HG03342 (cell line): ENCODE measurements around the gene APP.

Experiments
- ATAC-seq: cut with Tn5 transposase; IDR thresholded peaks from one replicate; pipeline ENCODE4 v1.9.1; 2021; ENCODE audit warnings: mild to moderate bottlenecking, moderate library complexity; ENCODE audit not compliant: unreplicated experiment

The APP gene

GRCh38 chr21:25842925-25843324 lies 327.6 kb downstream of the APP start:
- ATAC-seq: no peak

- ATAC-seq: no peak
These were observed 331.8 kb downstream of the APP start for GRCh38 chr21:25838809-25839208.

DNA sequence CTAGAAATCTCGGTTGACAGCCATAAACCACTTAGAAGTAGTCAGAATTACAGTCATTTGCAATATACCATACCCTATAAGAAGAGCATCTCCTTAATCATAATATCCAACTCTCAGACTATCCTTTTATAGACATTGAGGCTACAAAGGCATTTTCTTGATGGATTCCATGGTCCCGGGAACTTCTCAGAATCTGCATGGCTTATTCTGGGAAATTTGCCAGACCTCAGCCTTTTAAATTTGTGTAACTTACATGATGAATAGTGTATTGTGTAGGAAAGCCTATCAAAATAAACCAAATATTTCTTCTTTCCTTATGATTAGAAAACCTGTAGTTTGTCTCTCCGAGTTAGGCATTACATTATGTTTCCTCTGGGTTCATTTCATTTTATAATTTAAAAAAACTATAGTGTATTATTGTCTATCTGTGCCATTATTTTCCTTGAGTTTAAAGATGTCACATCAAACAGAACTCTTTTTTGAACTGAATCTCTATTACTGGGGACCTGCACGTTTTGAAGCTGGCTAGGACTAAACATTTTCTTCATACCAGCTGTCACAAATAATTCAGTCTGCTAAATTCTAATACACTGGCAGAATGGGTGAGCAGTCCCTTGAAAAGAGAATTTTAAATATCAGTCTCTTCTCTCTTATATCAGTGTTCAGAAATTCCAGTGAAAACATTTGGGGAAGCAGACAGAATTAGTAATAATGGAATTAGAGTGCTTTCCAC lies 332.9 kb downstream of the APP start:
- ATAC-seq: no peak

GRCh38 chr21:25836396-25836795 lies 334.2 kb downstream of the APP start:
- no peak for ATAC-seq

- no peak for ATAC-seq
These were observed 336.2 kb downstream of the APP start for GRCh38 chr21:25834381-25834780.

- ATAC-seq: no peak
These were observed 339.1 kb downstream of the APP start for GRCh38 chr21:25831300-25831960.
